Lower leg skin (tissue), 3 donors: ENCODE measurements around the gene CYP20A1.

ENCODE experiments used
- CTCF ChIP-seq, 3 donors: fragments of 450-650 bp; IDR thresholded peaks; one replicate each; pipeline ENCODE4 v1.5.1; 2016; ENCODE audit warnings: antibody characterized with exemption in 3 of 3, mild to moderate bottlenecking in 3 of 3, moderate library complexity in 2 of 3
- POLR2A ChIP-seq, 2 donors: fragments of 450-650 bp; IDR thresholded peaks; one replicate each; pipeline ENCODE4 v1.6.1; 2016 to 2017; ENCODE audit warnings: antibody characterized with exemption in 2 of 2, mild to moderate bottlenecking in 1 of 2, moderate library complexity in 1 of 2

- TF ChIP-seq CTCF (IDR thresholded peaks at IDR 0.05), result no peak
- TF ChIP-seq POLR2A (IDR thresholded peaks at IDR 0.05), result no peak
Measured at GRCh38 chr2:203344667-203345066, 105.8 kb downstream of the CYP20A1 start.
